Measurements from ENCODE around the gene PMFBP1.
"Not testable (repeated sequence)": the region's sequence is repeated elsewhere in the genome, so short reads cannot be mapped to it uniquely, and the experiment has no call there.

DNA sequence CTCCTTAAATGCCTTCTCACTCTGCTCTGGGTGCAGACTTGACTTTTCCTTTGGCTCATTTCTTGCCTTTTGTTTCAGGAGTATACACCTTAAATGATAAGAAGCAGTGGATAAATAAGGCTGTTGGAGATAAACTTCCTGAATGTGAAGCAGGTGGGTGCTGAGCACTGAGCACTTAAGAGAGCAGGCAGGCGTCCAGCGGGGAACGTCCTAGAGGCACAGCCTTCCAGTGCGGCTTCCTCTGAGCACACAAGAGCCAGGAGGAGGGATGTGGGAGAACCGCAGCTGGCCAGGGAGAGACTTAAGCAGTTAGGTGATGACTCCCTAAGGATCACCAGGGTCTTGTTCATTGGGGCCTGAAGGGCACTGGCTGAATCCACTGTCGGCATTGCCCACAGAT, 96.9 kb downstream of the PMFBP1 start:
- TF ChIP-seq, protein P1, sequence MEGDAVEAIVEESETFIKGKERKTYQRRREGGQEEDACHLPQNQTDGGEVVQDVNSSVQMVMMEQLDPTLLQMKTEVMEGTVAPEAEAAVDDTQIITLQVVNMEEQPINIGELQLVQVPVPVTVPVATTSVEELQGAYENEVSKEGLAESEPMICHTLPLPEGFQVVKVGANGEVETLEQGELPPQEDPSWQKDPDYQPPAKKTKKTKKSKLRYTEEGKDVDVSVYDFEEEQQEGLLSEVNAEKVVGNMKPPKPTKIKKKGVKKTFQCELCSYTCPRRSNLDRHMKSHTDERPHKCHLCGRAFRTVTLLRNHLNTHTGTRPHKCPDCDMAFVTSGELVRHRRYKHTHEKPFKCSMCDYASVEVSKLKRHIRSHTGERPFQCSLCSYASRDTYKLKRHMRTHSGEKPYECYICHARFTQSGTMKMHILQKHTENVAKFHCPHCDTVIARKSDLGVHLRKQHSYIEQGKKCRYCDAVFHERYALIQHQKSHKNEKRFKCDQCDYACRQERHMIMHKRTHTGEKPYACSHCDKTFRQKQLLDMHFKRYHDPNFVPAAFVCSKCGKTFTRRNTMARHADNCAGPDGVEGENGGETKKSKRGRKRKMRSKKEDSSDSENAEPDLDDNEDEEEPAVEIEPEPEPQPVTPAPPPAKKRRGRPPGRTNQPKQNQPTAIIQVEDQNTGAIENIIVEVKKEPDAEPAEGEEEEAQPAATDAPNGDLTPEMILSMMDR (IDR thresholded peaks at IDR 0.05) = not testable (repeated sequence)
- not testable (repeated sequence) for TF ChIP-seq POLR2A (IDR thresholded peaks at IDR 0.05)
